Fibroblast of lung (primary cell): ENCODE data around the gene IFT122. TPM values are rescaled to one million over a fixed set of nuclear protein-coding genes. Genes with fewer than 3 reads are reported as not detected.

Source experiments
- DNase-seq, 2 donors: peaks; one replicate each; pipeline versions ENCODE4 v3.0.0 to v3.0.0-alpha.2; 2010; ENCODE audit warnings: low read depth in 2 of 2
- H2AFZ ChIP-seq: 2 replicates; pipeline ENCODE4 v1.5.1; 2012; ENCODE audit warnings: low read length, control low read depth, inconsistent platforms
- H3K27ac ChIP-seq: 2 replicates; pipeline ENCODE4 v1.5.1; 2011; ENCODE audit warnings: low read length, control low read depth; ENCODE audit not compliant: insufficient read depth
- H3K27me3 ChIP-seq: 2 replicates; pipeline ENCODE4 v1.5.1; 2011; ENCODE audit warnings: mild to moderate bottlenecking, low read length; ENCODE audit not compliant: control insufficient read depth, insufficient read depth
- H3K36me3 ChIP-seq: 2 replicates; pipeline ENCODE4 v1.5.1; 2011; ENCODE audit warnings: low read length; ENCODE audit not compliant: control insufficient read depth, insufficient read depth
- H3K4me1 ChIP-seq: 2 replicates; pipeline ENCODE4 v1.5.1; 2011; ENCODE audit warnings: low read length; ENCODE audit not compliant: control insufficient read depth, insufficient read depth; ENCODE audit errors: extremely low read depth
- H3K4me2 ChIP-seq: 2 replicates; pipeline ENCODE4 v1.5.1; 2011; ENCODE audit warnings: low read length, control low read depth; ENCODE audit not compliant: insufficient read depth; ENCODE audit errors: extremely low read depth
- H3K4me3 ChIP-seq, 4 experiments: fragments of 200-600 bp in 1 of 4; sonication (generic) in 1 of 4; replicated peaks in 1 of 4; 2 replicates each; pipeline ENCODE4 v1.5.1; 2011 to 2016; ENCODE audit warnings: low read length in 4 of 4, low read depth in 3 of 4, mild to moderate bottlenecking in 3 of 4, control low read depth in 2 of 4, inconsistent platforms in 1 of 4, mixed read lengths in 1 of 4; ENCODE audit not compliant: insufficient read depth in 1 of 4; ENCODE audit errors: control extremely low read depth in 1 of 4
- H3K79me2 ChIP-seq: 2 replicates; pipeline ENCODE4 v1.5.1; 2012; ENCODE audit warnings: mild to moderate bottlenecking, low read length, inconsistent platforms; ENCODE audit not compliant: control insufficient read depth, insufficient read depth
- H3K9ac ChIP-seq: 2 replicates; pipeline ENCODE4 v1.5.1; 2011; ENCODE audit warnings: mild to moderate bottlenecking, low read length, control low read depth; ENCODE audit not compliant: insufficient read depth
- H3K9me3 ChIP-seq: 2 replicates; pipeline ENCODE4 v1.5.1; 2012; ENCODE audit warnings: low read depth, low read length; ENCODE audit not compliant: control insufficient read depth, insufficient read depth
- H4K20me1 ChIP-seq: 2 replicates; pipeline ENCODE4 v1.5.1; 2011; ENCODE audit warnings: low read length; ENCODE audit not compliant: control insufficient read depth, insufficient read depth; ENCODE audit errors: extremely low read depth
- EZH2 ChIP-seq: IDR thresholded peaks from 2 replicates; pipeline ENCODE4 v1.5.1; 2012; ENCODE audit warnings: low read length, control low read depth, mild to moderate bottlenecking; ENCODE audit errors: missing control alignments
- polyA plus RNA-seq, 2 donors: library from polyadenylated mRNA; depleted of rRNA in 1 of 2; stranded (reverse) in 1 of 2; unstranded in 1 of 2; fragments of >200 nt; gene quantifications; 2 replicates each; pipeline ENCODE4 v1.2.1, GENCODE V29; 2011 to 2012; ENCODE audit warnings: missing spikeins in 1 of 2
- total RNA-seq: library from RNA; depleted of rRNA; stranded (reverse); fragments of >200 nt; gene quantifications from 2 replicates; pipeline ENCODE4 v1.2.1, GENCODE V29; 2014
- TF ChIP-seq, protein P1 (sequence below), 2 donors: IDR thresholded peaks in 1 of 2; conservative IDR thresholded peaks in 1 of 2; 1 replicate in 1 of 2; 2 replicates in 1 of 2; pipeline ENCODE4 v1.5.1; 2011 to 2012; ENCODE audit warnings: low read length in 2 of 2, control low read depth in 1 of 2, inconsistent platforms in 1 of 2, low read depth in 1 of 2, mild to moderate bottlenecking in 1 of 2

IFT122 gene
- total and polyA plus RNA-seq, 2 donors (not counting 1 experiment from before 2014, with no cell fraction given): 13.2 to 27.2 TPM

DNA sequence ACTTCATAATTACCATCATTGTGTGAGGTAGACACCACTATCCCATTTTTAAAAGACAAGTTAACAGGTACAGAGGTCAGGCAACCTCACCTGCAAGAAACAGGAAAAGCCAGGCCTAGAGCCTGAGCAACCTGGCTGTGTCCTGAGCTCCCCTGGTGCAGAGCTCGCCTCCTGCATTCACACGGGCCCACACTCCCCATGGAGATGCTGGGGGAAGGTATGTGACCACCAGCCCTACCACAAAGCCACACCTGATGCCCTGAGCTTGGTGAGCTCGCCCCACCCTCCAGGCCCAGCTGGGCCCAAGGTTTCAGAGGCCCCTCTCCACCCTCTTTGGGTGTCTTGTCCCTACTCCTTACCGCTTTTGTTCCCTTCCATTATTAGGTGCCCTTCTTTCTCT, 10.4 kb upstream of the IFT122 start:
- TF ChIP-seq, protein P1, sequence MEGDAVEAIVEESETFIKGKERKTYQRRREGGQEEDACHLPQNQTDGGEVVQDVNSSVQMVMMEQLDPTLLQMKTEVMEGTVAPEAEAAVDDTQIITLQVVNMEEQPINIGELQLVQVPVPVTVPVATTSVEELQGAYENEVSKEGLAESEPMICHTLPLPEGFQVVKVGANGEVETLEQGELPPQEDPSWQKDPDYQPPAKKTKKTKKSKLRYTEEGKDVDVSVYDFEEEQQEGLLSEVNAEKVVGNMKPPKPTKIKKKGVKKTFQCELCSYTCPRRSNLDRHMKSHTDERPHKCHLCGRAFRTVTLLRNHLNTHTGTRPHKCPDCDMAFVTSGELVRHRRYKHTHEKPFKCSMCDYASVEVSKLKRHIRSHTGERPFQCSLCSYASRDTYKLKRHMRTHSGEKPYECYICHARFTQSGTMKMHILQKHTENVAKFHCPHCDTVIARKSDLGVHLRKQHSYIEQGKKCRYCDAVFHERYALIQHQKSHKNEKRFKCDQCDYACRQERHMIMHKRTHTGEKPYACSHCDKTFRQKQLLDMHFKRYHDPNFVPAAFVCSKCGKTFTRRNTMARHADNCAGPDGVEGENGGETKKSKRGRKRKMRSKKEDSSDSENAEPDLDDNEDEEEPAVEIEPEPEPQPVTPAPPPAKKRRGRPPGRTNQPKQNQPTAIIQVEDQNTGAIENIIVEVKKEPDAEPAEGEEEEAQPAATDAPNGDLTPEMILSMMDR (conservative IDR thresholded peaks at IDR 0.05 in 1 of 2, IDR thresholded peaks at IDR 0.05 in 1 of 2; ENCODE audit: low read depth in 1 of 2, low read length in 2 of 2): no peak
- TF ChIP-seq EZH2: no peak
- DNase-seq: no peak
- Histone ChIP-seq H3K4me2 (no peak overlapping the region), H4K20me1 (no peaks in the 10 kb centered on the region), H2AFZ (no peak overlapping the region), H3K4me1 (peaks cover 2% of the 10 kb centered on the region), H3K27me3 (no peaks in the 10 kb centered on the region), H3K4me3 (no peak overlapping the region), H3K79me2 (no peaks in the 10 kb centered on the region), H3K9ac (no peak overlapping the region), H3K36me3 (peaks cover 13% of the 10 kb centered on the region), H3K27ac (no peak overlapping the region), H3K9me3 (no peaks in the 10 kb centered on the region)

DNA sequence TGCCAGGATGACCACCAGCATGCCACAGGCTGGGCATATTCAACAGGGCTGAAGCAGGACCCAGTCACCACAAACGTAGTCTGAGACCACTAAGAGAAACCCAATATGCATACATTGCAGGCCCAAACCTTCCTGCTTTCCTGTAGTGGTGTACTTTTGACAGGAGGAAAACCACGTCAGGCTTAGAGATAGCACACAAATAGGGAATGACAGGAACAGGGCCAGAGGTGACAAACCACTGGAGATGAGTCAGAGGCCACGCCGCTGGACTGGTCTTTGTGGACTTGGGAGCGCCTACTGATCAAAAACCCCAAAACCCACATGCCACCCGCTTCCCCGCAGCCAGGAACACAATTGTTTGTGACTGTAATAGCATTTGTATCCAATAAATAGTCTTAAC, 8.0 kb upstream of the IFT122 start:
- H3K4me2 ChIP-seq: no peak overlapping the region
- TF ChIP-seq, protein P1 (conservative IDR thresholded peaks at IDR 0.05 in 1 of 2, IDR thresholded peaks at IDR 0.05 in 1 of 2; ENCODE audit: low read depth in 1 of 2, low read length in 2 of 2): no peak
- no peak for TF ChIP-seq EZH2
- H3K79me2 ChIP-seq: no peaks in the 10 kb centered on the region
- H3K27me3 ChIP-seq: no peaks in the 10 kb centered on the region
- no peak overlapping the region for H3K27ac ChIP-seq
- H3K4me1 ChIP-seq: peaks cover 2% of the 10 kb centered on the region
- H3K9ac ChIP-seq: no peak overlapping the region
- no peak overlapping the region for H3K4me3 ChIP-seq
- H2AFZ ChIP-seq: no peak overlapping the region
- peaks cover 13% of the 10 kb centered on the region for H3K36me3 ChIP-seq
- DNase-seq: no peak
- no peaks in the 10 kb centered on the region for H4K20me1 ChIP-seq
- H3K9me3 ChIP-seq: no peaks in the 10 kb centered on the region

DNA sequence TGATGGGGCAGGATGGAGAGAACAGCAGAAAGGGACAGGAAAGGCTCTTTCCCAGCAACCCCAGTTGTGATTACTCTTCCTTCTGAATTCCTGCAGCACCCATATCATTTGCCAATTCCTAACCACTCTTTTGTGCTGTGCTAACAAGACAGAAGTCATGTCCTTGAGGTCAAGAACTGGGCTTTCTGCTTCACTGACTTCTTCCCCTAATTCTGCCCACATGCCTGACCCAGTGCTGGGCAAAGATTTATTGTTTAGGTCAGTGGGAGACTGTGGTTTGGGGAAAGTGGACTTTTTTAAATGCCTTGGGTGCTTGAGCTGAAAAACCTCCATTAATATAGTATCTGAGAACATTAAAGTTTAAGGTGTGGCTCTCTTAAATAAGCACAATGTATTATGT, 7.4 kb upstream of the IFT122 start:
- DNase-seq: no peak
- H2AFZ ChIP-seq: no peak overlapping the region
- TF ChIP-seq, protein P1 (conservative IDR thresholded peaks at IDR 0.05 in 1 of 2, IDR thresholded peaks at IDR 0.05 in 1 of 2; ENCODE audit: low read depth in 1 of 2, low read length in 2 of 2): no peak
- no peak for TF ChIP-seq EZH2
- no peaks in the 10 kb centered on the region for H3K9me3 ChIP-seq
- peaks cover 2% of the 10 kb centered on the region for H3K4me1 ChIP-seq
- no peak overlapping the region for H3K27ac ChIP-seq
- H3K4me3 ChIP-seq: no peak overlapping the region
- peaks cover 2% of the 10 kb centered on the region for H3K79me2 ChIP-seq
- no peak overlapping the region for H3K9ac ChIP-seq
- no peaks in the 10 kb centered on the region for H4K20me1 ChIP-seq
- H3K27me3 ChIP-seq: no peaks in the 10 kb centered on the region
- no peak overlapping the region for H3K4me2 ChIP-seq
- H3K36me3 ChIP-seq: peaks cover 13% of the 10 kb centered on the region
